NCI-H69 (cell line): ENCODE results near the gene TUFM.

Experiments used
- DNase-seq: peaks from one replicate; lab custom pipeline; 2025; lab: John Stamatoyannopoulos, UW

Gene TUFM

DNA sequence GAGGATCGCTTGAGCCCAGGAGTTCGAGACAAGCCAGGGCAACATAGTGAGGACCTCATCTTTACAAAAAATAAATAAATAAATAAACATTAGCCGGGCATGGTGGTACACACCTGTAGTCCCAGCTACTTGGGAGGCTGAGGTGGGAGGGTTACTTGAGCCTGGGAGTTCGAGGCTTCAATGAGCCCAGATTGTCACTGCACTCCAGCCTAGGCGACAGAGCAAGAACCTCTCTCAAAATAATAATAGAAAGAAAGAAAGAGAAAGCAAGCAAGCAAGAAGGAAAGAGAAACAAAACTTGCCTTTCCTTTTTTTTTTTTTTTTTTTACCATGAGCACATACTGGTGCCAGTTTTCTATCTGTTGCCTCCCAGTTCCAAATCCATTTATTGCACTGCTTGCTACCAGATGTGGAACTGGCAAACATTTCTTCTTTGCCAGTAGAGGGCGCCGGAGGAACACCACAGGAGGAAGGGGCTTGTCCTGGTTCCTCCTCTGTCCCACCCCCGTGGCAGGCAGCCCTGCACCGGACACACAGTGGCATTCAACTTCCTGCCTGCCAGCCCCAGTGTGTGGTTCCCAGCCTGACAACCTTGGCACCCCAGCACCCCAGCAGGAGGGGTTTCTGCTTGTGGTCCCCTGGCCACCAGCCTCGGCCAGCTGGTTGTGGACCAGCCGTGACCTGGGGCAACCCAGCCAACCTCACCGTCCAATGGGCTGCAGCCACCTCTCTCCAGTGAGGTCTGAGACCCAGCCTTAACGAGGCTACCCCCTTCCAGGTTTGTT, 43.7 kb downstream of the TUFM start:
- peak; percentile 80 for DNase-seq
